GM21786 (cell line): Measurements from ENCODE around the gene ZNF276.
A peak's percentile ranks its signal among the peaks of the same experiment; 100 is the strongest.
"Not testable (repeated sequence)": the region's sequence is repeated elsewhere in the genome, so short reads cannot be mapped to it uniquely, and the experiment has no call there.

ENCODE experiments used
- ATAC-seq: cut with Tn5 transposase; IDR thresholded peaks from one replicate; pipeline ENCODE4 v1.9.1; 2021; ENCODE audit not compliant: unreplicated experiment

The ZNF276 gene, protein sequence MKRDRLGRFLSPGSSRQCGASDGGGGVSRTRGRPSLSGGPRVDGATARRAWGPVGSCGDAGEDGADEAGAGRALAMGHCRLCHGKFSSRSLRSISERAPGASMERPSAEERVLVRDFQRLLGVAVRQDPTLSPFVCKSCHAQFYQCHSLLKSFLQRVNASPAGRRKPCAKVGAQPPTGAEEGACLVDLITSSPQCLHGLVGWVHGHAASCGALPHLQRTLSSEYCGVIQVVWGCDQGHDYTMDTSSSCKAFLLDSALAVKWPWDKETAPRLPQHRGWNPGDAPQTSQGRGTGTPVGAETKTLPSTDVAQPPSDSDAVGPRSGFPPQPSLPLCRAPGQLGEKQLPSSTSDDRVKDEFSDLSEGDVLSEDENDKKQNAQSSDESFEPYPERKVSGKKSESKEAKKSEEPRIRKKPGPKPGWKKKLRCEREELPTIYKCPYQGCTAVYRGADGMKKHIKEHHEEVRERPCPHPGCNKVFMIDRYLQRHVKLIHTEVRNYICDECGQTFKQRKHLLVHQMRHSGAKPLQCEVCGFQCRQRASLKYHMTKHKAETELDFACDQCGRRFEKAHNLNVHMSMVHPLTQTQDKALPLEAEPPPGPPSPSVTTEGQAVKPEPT

GRCh38 chr16:89720813-89721545 lies at the start of gene ZNF276, which contains the start of gene VPS9D1:
ZNF276 (plus strand) TSS chr16:89721537; CDS start chr16:89721641, 104 bp downstream.
VPS9D1 (minus strand) TSS chr16:89720898; CDS start chr16:89720861, 37 bp downstream.
- peak; percentile 47 for ATAC-seq

DNA sequence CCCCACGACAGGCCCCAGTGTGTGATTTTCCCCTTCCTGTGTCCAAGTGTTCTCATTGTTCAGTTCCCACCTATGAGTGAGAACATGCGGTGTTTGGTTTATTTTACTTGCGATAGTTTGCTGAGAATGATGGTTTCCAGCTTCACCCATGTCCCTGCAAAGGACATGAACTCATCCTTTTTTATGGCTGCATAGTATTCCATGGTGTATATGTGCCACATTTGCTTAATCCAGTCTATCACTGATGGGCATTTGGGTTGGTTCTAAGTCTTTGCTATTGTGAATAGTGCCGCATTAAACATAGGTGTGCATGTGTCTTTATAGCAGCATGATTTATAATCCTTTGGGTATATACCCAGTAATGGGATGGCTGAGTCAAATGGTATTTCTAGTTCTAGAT lies 49.8 kb upstream of the ZNF276 start:
- not testable (repeated sequence) for ATAC-seq

DNA sequence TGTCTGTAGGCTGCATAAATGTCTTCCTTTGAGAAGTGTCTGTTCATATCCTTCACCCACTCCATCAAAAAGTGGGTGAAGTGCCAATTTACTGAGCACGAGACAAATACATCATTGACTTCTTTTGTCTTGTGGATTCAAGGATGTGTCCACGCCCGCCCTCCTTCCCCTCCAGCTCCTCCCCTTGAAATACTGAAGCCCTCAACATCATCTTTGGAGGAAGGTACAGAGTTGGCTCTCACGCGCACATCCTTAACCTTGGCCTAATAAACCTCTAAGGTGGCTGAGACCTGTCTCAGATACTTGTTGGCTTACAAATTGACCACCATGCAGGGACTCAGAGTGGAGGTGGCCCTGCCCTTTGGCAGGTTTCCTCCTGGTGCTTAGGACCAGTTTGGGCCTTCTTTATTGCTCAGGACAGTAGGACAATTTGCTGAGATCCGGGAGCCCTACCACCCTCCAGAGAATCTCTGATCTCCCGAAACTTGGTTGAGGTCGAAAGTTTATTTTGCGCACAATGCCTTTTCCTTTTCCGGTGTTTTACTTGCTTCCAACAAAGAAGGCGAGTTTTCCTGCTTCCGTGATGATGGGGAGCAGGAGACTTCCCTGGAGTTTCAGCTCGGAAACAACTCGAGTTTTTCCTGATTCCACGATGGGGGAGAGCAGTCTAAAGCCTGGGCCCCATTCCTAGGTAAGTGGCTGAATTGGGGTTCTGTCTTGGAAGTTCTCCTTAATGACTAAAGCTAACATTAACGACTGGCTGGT lies 49.0 kb upstream of the ZNF276 start:
- no peak for ATAC-seq

DNA sequence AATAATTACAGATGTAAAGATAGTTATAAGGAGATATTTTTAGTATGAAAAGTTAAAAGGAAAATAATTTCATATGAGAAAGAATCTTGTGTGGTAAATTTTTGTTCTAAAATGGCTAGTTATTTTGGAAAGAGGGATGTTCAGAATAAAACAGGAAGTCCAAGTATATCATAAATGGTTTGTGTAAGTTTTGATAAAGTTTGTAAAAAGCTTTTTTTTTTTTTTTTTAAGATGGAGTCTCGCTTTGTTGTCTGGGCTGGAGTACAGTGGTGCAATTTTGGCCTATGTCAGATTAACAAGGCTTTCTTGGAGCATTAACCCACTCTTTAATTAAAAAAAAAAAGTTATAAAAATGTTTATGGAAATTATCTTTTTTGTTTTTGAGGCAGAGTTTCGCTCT lies 43.1 kb upstream of the ZNF276 start:
- no peak for ATAC-seq

DNA sequence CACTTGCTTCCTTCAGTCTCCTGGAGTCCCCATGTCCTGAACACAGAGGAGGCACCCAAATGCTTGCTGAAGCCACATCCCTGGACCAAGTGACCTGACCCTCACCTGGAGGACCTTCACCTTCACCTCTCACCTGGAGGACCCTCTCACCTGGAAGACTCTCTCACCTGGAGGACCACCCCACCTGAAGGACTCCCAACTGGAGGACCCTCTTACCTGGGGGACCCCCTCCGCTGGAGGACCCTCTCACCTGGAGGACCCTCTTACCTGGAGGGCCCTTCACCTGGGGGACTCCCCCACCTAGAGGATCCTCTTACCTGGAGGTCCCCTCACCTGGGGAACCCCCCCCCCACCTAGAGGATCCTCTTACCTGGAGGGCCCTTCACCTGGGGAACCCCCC lies 35.4 kb upstream of the ZNF276 start:
- no peak for ATAC-seq

- peak; percentile 78 for ATAC-seq
These were observed 34.7 kb upstream of the ZNF276 start, which contains the start of gene CDK10 for GRCh38 chr16:89686520-89687091. CDK10 (plus strand) TSS chr16:89686689; CDS start chr16:89686711, 22 bp downstream.

DNA sequence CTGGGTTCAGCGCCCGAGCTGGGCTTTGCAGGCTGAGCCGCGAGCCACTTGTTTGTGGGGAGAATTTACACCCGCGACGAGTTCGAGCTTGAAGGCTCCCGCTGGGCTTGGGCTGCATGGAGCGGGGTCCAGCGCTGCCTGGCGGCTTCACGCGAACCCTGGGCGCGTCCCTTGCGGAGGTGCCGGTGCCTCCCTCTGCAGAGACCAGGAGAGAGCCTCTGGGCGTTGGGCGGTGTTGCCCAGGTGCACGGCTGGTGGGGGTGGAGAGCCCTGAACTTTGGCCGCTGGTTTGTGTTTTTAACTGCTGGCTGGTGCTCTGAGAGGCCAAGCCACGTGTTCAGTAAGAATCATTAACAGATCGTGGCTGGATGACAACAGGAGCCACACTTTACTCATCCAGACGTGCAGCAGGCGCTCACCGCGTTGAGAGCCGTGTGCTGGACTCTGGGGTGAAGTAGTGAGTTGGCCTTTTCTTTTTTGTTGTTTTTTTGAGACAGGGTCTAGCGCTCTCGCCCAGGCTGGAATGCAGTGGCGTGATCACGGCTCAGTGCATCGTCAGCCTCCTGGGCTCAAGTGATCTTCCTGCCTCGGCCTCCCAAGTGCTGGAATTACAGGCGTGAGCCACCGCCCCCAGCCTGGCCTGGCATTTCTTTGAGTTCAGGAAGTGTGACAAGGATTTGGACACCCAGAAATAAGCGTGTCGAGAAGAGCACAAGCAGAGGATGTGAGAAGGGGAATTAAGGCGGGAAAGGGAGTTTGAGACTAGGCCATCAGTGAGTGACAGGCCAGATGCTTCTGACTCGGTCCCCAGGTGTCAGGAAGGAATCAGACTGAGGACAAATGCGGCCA lies 34.0 kb upstream of the ZNF276 start:
- ATAC-seq, result peak; percentile 40

GRCh38 chr16:89688395-89688794 lies 32.9 kb upstream of the ZNF276 start:
- no peak for ATAC-seq

DNA sequence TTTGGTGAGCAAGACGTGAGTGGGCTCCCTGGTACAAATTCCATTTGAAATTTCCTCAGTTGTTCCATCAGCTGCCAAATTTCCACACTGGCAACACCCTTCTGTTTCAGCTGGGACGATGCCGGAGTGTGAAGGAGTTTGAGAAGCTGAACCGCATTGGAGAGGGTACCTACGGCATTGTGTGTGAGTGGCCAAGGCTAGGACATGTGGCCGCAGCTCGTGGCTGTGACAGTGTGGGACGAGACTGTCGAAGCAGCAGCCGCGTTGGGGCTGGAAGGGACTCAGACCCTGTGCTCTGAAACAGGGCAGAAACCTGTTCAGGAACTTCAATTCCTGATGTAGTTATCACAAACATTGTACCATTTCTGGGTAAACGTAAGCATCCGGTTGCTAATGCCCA lies 32.2 kb upstream of the ZNF276 start:
- ATAC-seq, result no peak

- not testable (repeated sequence) for ATAC-seq
These were observed 31.7 kb upstream of the ZNF276 start for GRCh38 chr16:89689621-89690020.

- ATAC-seq, result no peak
These were observed 30.9 kb upstream of the ZNF276 start for GRCh38 chr16:89690392-89690901.

DNA sequence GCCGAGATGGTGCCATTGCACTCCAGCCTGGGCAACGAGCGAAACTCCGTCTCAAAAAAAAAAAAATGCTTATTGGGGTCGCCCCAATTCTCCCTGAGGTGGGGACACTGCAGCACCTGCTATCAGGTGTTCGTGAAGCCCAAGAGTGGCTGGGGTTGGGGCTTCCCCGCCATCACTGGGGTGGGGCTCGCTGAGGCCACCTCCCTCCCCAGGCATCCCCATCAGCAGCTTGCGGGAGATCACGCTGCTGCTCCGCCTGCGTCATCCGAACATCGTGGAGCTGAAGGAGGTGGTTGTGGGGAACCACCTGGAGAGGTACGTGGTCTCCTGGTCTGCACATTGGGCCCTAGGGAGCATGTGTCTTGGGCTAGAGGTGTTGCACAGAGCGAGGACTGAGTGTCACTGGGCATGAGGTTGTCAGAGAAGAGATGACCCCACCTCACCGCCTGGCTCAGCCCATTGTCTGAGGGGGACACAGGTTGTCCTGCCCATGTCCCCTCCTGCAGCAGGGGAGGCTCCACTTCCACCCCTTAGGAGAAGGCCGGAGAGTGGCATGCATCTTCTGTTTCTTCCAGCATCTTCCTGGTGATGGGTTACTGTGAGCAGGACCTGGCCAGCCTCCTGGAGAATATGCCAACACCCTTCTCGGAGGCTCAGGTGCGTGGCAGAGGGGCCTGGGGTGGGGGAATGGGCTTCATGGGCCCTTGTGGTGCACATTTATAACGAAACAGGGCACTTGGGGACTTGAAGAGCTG lies 29.9 kb upstream of the ZNF276 start:
- no peak for ATAC-seq

- ATAC-seq, result no peak
These were observed 29.3 kb upstream of the ZNF276 start for GRCh38 chr16:89691986-89692569.

- ATAC-seq, result no peak
These were observed 28.0 kb upstream of the ZNF276 start for GRCh38 chr16:89693289-89693731.

DNA sequence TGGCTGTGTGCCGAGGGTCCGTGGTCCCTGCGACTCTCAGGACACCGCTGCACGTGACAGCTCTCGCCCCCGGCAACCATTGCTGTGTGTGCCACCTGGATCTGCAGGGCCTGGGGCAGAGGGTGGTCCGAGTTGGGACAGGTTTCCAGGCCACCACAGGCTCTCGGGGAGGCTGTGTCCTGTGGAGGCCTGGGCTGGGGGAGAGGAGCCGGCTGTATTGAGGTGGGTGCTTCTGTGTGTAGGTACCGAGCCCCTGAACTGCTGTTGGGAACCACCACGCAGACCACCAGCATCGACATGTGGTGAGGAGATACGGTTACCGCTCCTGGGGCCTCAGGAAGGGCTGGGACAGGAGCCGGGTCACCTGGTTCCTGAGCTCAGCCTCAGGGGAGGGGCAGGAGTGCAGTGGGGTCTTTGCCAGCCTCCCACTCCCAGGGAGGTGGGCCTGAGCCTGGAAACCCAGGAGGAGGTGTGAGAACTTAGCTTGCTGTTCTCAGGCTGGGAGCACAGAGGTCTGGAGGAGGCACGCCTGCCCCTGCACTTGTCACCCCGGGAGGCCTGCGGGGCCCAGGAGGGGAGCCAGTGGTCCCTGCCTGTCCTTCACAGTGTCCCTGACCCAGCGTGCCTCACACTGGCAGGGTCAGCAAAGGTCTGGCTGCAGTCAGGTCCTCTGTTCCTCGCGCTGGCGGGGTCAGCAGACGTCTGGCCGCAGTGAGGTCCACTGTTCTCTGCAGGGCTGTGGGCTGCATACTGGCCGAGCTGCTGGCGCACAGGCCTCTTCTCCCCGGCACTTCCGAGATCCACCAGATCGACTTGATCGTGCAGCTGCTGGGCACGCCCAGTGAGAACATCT lies 27.2 kb upstream of the ZNF276 start:
- ATAC-seq, result no peak

DNA sequence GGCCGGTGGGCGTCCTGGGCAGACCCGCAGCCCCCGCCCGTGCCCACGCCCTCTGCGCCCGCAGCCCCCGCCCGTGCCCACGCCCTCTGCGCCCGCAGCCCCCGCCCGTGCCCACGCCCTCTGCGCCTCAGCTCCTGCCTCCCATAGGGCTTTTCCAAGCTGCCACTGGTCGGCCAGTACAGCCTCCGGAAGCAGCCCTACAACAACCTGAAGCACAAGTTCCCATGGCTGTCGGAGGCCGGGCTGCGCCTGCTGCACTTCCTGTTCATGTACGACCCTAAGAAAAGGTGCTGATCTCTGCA lies 26.6 kb upstream of the ZNF276 start:
- ATAC-seq, result not testable (repeated sequence)

GRCh38 chr16:89695086-89695874 lies 26.1 kb upstream of the ZNF276 start:
- ATAC-seq, result no peak
